ENCODE data around the gene CD226. TPM values are rescaled to one million over a fixed set of nuclear protein-coding genes. Genes with fewer than 3 reads are reported as not detected.

Gene CD226
- total RNA-seq, 1 experiment from 2014 or later = 6.4 TPM

GRCh38 chr18:69951182-69951581 is 3.5 kb upstream of the CD226 start:
- H3K4me3 ChIP-seq (ENCODE audit: low read length) = no peak overlapping the region
- no peak overlapping the region for H3K27ac ChIP-seq (ENCODE audit: low read length)
- no peaks in the 10 kb centered on the region for H3K36me3 ChIP-seq (ENCODE audit: insufficient read depth, low read length)

GRCh38 chr18:69949538-69949936 is 1.9 kb upstream of the CD226 start:
- Histone ChIP-seq H4K20me1 (ENCODE audit: insufficient read depth, low read depth, low read length) (no peaks in the 10 kb centered on the region), H3K27ac (ENCODE audit: low read length) (no peak overlapping the region), H2AFZ (ENCODE audit: low read length) (no peak overlapping the region), H3K4me3 (ENCODE audit: low read length) (no peak overlapping the region), H3K27me3 (ENCODE audit: low read length) (no peaks in the 10 kb centered on the region), H3K9me2 (replicated peaks; ENCODE audit: insufficient read depth, low read length) (no peaks in the 10 kb centered on the region), H3K9ac (ENCODE audit: low read length) (0 out of 2 replicates have a peak overlapping the region, but pooled peaks have one; percentile 24), H3K4me2 (ENCODE audit: low read depth, low read length, poor library complexity, severe bottlenecking) (no peak overlapping the region), H3K36me3 (ENCODE audit: insufficient read depth, low read length) (no peaks in the 10 kb centered on the region), H3K9me3 (ENCODE audit: low read length) (no peaks in the 10 kb centered on the region), H3K79me2 (ENCODE audit: low read length) (no peaks in the 10 kb centered on the region), H3K4me1 (ENCODE audit: low read length) (peaks cover 12% of the 10 kb centered on the region)
- DNase-seq = no peak

More at GRCh38 chr18:69951182-69951581, 3.5 kb upstream of the CD226 start:
- Histone ChIP-seq H4K20me1 (ENCODE audit: insufficient read depth, low read depth, low read length) (no peaks in the 10 kb centered on the region), H3K9me3 (ENCODE audit: low read length) (no peaks in the 10 kb centered on the region), H3K9me2 (replicated peaks; ENCODE audit: insufficient read depth, low read length) (no peaks in the 10 kb centered on the region), H2AFZ (ENCODE audit: low read length) (no peak overlapping the region), H3K4me1 (ENCODE audit: low read length) (peaks cover 12% of the 10 kb centered on the region), H3K4me2 (ENCODE audit: low read depth, low read length, poor library complexity, severe bottlenecking) (no peak overlapping the region), H3K79me2 (ENCODE audit: low read length) (no peaks in the 10 kb centered on the region), H3K9ac (ENCODE audit: low read length) (no peak overlapping the region), H3K27me3 (ENCODE audit: low read length) (no peaks in the 10 kb centered on the region)
- DNase-seq = no peak

- peak; percentile 72 for DNase-seq
- H3K9me2 ChIP-seq (replicated peaks; ENCODE audit: insufficient read depth, low read length) = no peaks in the 10 kb centered on the region
- peak overlapping the region; percentile 24; the same call in 1 of the 2 replicates for H3K9ac ChIP-seq (ENCODE audit: low read length)
- no peak overlapping the region for H3K4me3 ChIP-seq (ENCODE audit: low read length)
- no peaks in the 10 kb centered on the region for H3K79me2 ChIP-seq (ENCODE audit: low read length)
- H3K4me2 ChIP-seq (ENCODE audit: low read depth, low read length, poor library complexity, severe bottlenecking) = peak overlapping the region; percentile 41
- H2AFZ ChIP-seq (ENCODE audit: low read length) = peak overlapping the region; percentile 8; the same call in 1 of the 2 replicates
- H4K20me1 ChIP-seq (ENCODE audit: insufficient read depth, low read depth, low read length) = no peaks in the 10 kb centered on the region
- no peaks in the 10 kb centered on the region for H3K9me3 ChIP-seq (ENCODE audit: low read length)
- H3K27me3 ChIP-seq (ENCODE audit: low read length) = no peaks in the 10 kb centered on the region
- no peaks in the 10 kb centered on the region for H3K36me3 ChIP-seq (ENCODE audit: insufficient read depth, low read length)
- H3K27ac ChIP-seq (ENCODE audit: low read length) = no peak overlapping the region
- H3K4me1 ChIP-seq (ENCODE audit: low read length) = peaks cover 12% of the 10 kb centered on the region
Measured at GRCh38 chr18:69948919-69949537, 1.4 kb upstream of the CD226 start.

GRCh38 chr18:69948256-69948655 is 583 bp upstream of the CD226 start:
- Histone ChIP-seq H3K4me1 (ENCODE audit: low read length) (peaks cover 12% of the 10 kb centered on the region), H3K4me3 (ENCODE audit: low read length) (no peak overlapping the region)

GRCh38 chr18:69946608-69947155 is 991 bp downstream of the CD226 start:
- Histone ChIP-seq H2AFZ (ENCODE audit: low read length) (no peak overlapping the region), H3K4me3 (ENCODE audit: low read length) (no peak overlapping the region), H3K4me1 (ENCODE audit: low read length) (peaks cover 12% of the 10 kb centered on the region), H3K79me2 (ENCODE audit: low read length) (no peaks in the 10 kb centered on the region), H4K20me1 (ENCODE audit: insufficient read depth, low read depth, low read length) (no peaks in the 10 kb centered on the region), H3K27me3 (ENCODE audit: low read length) (no peaks in the 10 kb centered on the region), H3K27ac (ENCODE audit: low read length) (no peak overlapping the region), H3K4me2 (ENCODE audit: low read depth, low read length, poor library complexity, severe bottlenecking) (no peak overlapping the region), H3K9me3 (ENCODE audit: low read length) (peaks cover 5% of the 10 kb centered on the region; the same call in 1 of the 2 replicates), H3K9me2 (replicated peaks; ENCODE audit: insufficient read depth, low read length) (no peaks in the 10 kb centered on the region), H3K9ac (ENCODE audit: low read length) (no peak overlapping the region), H3K36me3 (ENCODE audit: insufficient read depth, low read length) (peaks cover 5% of the 10 kb centered on the region; the same call in 1 of the 2 replicates)
- no peak for DNase-seq

More at GRCh38 chr18:69948256-69948655, 583 bp upstream of the CD226 start:
- DNase-seq = no peak
- H4K20me1 ChIP-seq (ENCODE audit: insufficient read depth, low read depth, low read length) = no peaks in the 10 kb centered on the region
- no peaks in the 10 kb centered on the region for H3K27me3 ChIP-seq (ENCODE audit: low read length)
- H3K4me2 ChIP-seq (ENCODE audit: low read depth, low read length, poor library complexity, severe bottlenecking) = no peak overlapping the region
- H3K27ac ChIP-seq (ENCODE audit: low read length) = no peak overlapping the region
- no peaks in the 10 kb centered on the region for H3K79me2 ChIP-seq (ENCODE audit: low read length)
- H3K9me2 ChIP-seq (replicated peaks; ENCODE audit: insufficient read depth, low read length) = no peaks in the 10 kb centered on the region
- H3K9ac ChIP-seq (ENCODE audit: low read length) = no peak overlapping the region
- H3K9me3 ChIP-seq (ENCODE audit: low read length) = no peaks in the 10 kb centered on the region
- H2AFZ ChIP-seq (ENCODE audit: low read length) = 0 out of 2 replicates have a peak overlapping the region, but pooled peaks have one; percentile 8
- 0 out of 2 replicates have a peak, but pooled peaks cover 2% of the 10 kb centered on the region for H3K36me3 ChIP-seq (ENCODE audit: insufficient read depth, low read length)

GRCh38 chr18:69945220-69946114 is 2.2 kb downstream of the CD226 start:
- Histone ChIP-seq H3K4me1 (ENCODE audit: low read length) (peaks cover 12% of the 10 kb centered on the region), H3K4me2 (ENCODE audit: low read depth, low read length, poor library complexity, severe bottlenecking) (no peak overlapping the region), H3K27ac (ENCODE audit: low read length) (no peak overlapping the region), H3K36me3 (ENCODE audit: insufficient read depth, low read length) (peaks cover 5% of the 10 kb centered on the region; the same call in 1 of the 2 replicates), H3K9me2 (replicated peaks; ENCODE audit: insufficient read depth, low read length) (no peaks in the 10 kb centered on the region), H3K4me3 (ENCODE audit: low read length) (no peak overlapping the region), H3K9ac (ENCODE audit: low read length) (no peak overlapping the region), H4K20me1 (ENCODE audit: insufficient read depth, low read depth, low read length) (no peaks in the 10 kb centered on the region), H3K9me3 (ENCODE audit: low read length) (peaks cover 5% of the 10 kb centered on the region; the same call in 1 of the 2 replicates), H3K27me3 (ENCODE audit: low read length) (no peaks in the 10 kb centered on the region), H3K79me2 (ENCODE audit: low read length) (no peaks in the 10 kb centered on the region), H2AFZ (ENCODE audit: low read length) (no peak overlapping the region)
- DNase-seq = no peak

GRCh38 chr18:69944436-69944835 is 3.2 kb downstream of the CD226 start:
- no peak overlapping the region for H2AFZ ChIP-seq (ENCODE audit: low read length)
- H3K9ac ChIP-seq (ENCODE audit: low read length) = no peak overlapping the region
- H3K4me2 ChIP-seq (ENCODE audit: low read depth, low read length, poor library complexity, severe bottlenecking) = no peak overlapping the region
- H4K20me1 ChIP-seq (ENCODE audit: insufficient read depth, low read depth, low read length) = no peaks in the 10 kb centered on the region
- H3K79me2 ChIP-seq (ENCODE audit: low read length) = no peaks in the 10 kb centered on the region
- H3K9me2 ChIP-seq (replicated peaks; ENCODE audit: insufficient read depth, low read length) = no peaks in the 10 kb centered on the region
- no peaks in the 10 kb centered on the region for H3K27me3 ChIP-seq (ENCODE audit: low read length)
- H3K4me3 ChIP-seq (ENCODE audit: low read length) = no peak overlapping the region
- peaks cover 5% of the 10 kb centered on the region; the same call in 1 of the 2 replicates for H3K36me3 ChIP-seq (ENCODE audit: insufficient read depth, low read length)
- peaks cover 9% of the 10 kb centered on the region for H3K4me1 ChIP-seq (ENCODE audit: low read length)
- DNase-seq = no peak
- peaks cover 5% of the 10 kb centered on the region; the same call in 1 of the 2 replicates for H3K9me3 ChIP-seq (ENCODE audit: low read length)
- H3K27ac ChIP-seq (ENCODE audit: low read length) = no peak overlapping the region

- Histone ChIP-seq H3K9me2 (replicated peaks; ENCODE audit: insufficient read depth, low read length) (no peaks in the 10 kb centered on the region), H3K27ac (ENCODE audit: low read length) (no peak overlapping the region), H3K36me3 (ENCODE audit: insufficient read depth, low read length) (peaks cover 5% of the 10 kb centered on the region; the same call in 1 of the 2 replicates), H3K4me3 (ENCODE audit: low read length) (no peak overlapping the region), H3K9ac (ENCODE audit: low read length) (no peak overlapping the region), H3K4me2 (ENCODE audit: low read depth, low read length, poor library complexity, severe bottlenecking) (no peak overlapping the region), H3K79me2 (ENCODE audit: low read length) (no peaks in the 10 kb centered on the region), H3K27me3 (ENCODE audit: low read length) (no peaks in the 10 kb centered on the region), H3K9me3 (ENCODE audit: low read length) (peaks cover 5% of the 10 kb centered on the region; the same call in 1 of the 2 replicates), H3K4me1 (ENCODE audit: low read length) (no peaks in the 10 kb centered on the region), H4K20me1 (ENCODE audit: insufficient read depth, low read depth, low read length) (no peaks in the 10 kb centered on the region), H2AFZ (ENCODE audit: low read length) (peak overlapping the region; percentile 33; the same call in 1 of the 2 replicates)
- peak; percentile 70 for DNase-seq
Measured at GRCh38 chr18:69943021-69943420, 4.7 kb downstream of the CD226 start.

Measured in Karpas-422 (cell line).